Astrocyte of the hippocampus (primary cell): ENCODE data around the gene ECHS1.
"Not testable (repeated sequence)": the region's sequence is repeated elsewhere in the genome, so short reads cannot be mapped to it uniquely, and the experiment has no call there.

Experiments
- DNase-seq: peaks from one replicate; pipeline ENCODE4 v3.0.0; 2011; ENCODE audit warnings: low read depth, low spot score

Gene ECHS1

DNA sequence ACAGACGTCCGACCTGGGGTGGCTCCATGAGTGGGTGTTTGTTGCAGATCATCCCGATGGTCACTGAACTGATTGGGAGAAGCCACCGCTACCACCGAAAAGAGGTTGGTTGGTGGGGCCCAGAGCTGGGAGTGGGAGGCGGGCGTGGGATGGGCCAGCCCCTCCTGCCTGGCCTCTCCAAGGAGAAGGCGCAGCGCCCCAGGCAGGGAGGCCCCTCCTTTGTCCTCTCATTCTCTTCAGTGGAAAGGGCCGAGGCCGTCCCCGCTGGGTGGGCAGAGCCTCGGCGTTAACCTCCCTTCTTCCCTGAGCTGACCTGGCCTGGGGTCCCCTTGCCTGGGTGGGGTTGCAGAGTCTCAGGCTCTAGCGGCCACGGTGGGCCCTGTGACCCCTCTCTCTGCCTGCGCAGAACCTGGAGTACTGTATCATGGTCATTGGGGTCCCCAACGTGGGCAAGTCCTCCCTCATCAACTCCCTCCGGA is 26.0 kb upstream of the ECHS1 start:
- no peak for DNase-seq

DNA sequence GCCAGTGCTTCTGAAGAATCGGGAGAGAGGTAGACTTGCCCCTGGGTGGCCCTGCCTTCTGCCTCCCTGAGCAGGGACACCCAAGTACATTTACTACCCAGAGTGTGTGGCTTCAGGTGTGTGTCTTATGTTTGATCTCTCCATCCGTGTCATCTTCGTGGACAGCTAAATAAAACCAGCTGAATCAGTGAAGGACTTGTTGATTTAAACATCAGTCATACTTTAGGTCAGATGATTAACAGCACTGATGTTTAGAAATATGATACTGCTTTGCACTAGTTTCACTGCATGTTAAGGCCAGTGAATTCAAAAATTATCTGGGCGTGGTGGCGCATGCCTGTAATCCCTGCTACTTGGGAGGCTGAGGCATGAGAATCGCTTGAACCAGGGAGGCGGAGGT is 24.8 kb upstream of the ECHS1 start:
- DNase-seq: no peak

GRCh38 chr10:133396035-133396624 is 23.0 kb upstream of the ECHS1 start:
- DNase-seq: no peak

GRCh38 chr10:133394801-133395221 is 21.7 kb upstream of the ECHS1 start:
- no peak for DNase-seq

- DNase-seq: peak; percentile 98
Observed at GRCh38 chr10:133394064-133394663, 21.0 kb upstream of the ECHS1 start, which contains the start of gene MTG1. Gene MTG1 (plus strand): TSS chr10:133394157. CDS start chr10:133394221, 64 bp downstream.

- no peak for DNase-seq
Observed at GRCh38 chr10:133393401-133394063, 20.4 kb upstream of the ECHS1 start.

DNA sequence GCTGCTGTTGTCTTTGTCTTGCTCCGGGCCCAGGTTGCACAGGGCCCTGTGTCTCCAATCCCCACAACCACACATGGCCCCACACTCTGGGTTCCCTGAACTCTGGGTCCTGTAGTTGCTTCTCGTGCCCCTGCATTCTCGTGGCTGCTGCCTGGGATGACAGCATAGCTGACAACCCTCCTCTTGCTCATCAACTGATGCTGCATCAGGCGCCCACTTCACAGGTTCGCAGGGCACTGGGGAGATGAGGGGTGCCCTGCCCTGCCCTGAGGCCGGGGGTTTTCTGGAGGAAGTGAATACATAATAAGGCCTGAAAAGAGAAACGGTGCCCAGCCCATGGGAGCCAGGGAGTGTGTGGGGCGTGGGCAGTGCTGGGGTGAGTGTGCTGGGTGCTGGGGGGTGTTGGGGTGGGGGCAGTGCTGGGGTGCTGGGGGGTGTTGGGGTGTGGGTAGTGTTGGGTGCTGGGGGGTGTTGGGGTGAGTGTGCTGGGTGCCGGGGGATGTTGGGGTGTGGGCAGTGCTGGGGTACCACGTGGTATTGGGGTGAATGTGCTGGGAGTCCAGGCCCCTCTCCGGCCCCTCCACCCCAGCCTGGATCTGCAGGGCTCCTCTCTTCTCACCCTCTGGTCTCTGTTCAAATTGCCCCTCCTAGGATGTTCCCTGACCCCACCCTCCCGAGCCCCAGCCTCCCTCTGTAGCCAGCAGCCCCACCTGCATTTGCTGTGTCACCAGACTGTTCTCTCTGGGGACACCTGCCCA is 18.8 kb upstream of the ECHS1 start:
- DNase-seq: no peak

DNA sequence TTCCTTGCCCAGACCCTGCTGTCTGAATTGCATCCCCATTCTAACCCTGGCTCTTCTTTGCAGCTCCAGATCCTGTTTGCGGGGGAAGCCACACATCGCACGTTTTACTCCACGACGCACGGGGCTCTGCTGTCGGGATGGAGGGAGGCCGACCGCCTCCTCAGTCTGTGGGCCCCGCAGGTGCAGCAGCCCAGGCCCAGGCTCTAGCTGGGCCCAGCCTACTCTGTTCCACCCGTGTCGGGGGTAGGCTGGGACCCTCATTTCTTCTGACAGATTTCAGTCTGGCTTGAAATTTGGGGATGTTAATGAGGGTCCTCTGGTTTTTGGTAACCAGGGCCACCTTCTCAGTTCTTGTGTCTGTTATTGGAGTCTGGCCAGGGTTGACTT is 18.1 kb upstream of the ECHS1 start:
- DNase-seq: no peak

GRCh38 chr10:133390597-133391248 is 17.6 kb upstream of the ECHS1 start:
- no peak for DNase-seq

DNA sequence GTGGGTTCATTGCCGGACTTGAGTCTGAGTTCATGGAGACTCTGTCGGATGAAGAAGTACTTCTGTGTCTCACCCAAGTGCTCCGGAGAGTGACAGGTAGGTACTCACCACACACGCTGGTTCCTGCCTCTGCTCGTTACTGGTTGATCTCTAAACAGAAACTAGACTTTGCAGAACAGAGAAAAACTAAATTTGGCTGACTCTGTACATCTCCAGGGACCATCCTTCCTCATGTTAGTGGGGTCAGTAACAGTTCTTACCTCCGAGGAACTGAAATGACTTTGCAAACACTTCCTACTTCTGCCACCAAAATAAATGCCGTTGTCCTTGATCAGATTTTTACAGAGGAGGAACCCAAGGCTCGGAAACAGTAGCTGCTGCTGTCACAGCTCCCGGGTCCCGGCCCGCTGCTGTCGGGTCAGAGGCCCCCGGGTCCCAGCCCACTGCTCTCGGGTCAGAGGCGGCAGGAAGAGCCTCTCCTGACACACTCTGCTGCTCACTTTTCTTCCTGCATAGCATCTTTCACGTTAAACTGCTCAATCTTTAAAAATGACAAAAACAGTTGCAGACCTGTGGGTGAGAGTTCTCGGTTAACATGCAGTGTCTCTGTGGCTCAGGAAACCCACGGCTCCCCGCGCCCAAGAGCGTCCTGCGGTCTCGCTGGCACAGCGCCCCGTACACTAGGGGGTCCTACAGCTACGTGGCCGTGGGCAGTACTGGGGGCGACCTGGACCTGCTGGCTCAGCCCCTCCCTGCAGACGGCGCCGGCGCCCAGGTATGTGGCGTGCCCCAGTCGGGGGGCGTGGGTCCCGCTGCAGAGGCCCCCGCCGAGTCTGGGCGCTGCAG is 16.0 kb upstream of the ECHS1 start:
- no peak for DNase-seq

DNA sequence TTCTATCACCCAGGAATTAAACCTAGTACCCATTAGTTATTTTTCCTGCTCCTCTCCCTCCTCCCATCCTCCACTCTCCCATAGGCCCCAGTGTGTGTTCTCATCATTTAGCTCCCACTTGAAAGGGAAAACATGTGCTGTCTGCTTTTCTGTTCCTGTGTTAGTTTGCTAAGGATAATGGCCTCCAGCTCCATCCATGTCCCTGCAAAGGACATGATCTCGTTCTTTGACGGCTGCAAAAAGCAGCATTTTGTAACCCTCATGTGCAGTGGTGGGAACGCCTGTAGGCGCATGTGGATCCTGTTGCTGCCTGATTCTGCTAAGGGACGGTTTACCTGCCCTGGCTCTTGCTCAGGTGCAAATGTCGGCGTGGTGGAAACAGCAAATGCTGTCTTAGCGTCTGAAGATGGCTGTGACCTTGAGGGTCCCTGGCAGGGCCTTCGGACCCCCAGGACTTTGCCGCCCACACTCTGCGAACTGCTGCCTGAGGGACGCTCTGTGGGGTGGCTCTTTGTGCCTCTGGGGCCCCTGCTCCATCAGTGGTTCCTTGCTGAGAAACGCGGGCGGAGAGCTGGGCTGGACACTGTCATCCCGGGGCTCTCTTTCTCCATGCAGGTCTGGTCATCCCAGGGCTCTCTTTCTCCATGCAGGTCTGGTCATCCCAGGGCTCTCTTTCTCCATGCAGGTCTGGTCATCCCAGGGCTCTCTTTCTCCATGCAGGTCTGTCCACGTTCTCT is 15.2 kb upstream of the ECHS1 start:
- DNase-seq: no peak

GRCh38 chr10:133386951-133387350 is 13.8 kb upstream of the ECHS1 start:
- not testable (repeated sequence) for DNase-seq

GRCh38 chr10:133385214-133385613 is 12.1 kb upstream of the ECHS1 start:
- DNase-seq: no peak

DNA sequence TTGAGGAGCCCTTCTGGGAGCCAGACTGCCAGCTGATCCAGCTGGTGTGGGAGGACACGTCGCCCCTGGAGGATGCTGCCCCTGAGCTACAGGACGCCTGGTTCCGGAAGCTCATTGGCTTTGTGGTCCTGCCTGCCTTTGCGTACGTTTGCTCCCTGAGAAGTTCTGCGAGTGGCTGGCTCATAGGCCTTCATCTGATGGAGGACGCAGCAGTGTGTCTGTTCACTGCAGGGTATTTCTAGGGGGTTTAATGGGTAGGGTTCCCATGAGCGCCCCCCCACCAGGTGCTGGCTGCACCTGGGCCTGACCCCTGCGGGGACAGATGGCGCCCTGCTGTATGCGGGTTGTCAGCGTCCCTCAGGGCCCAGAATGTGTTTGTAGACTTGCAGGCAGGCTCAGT is 10.9 kb upstream of the ECHS1 start:
- DNase-seq: no peak

- DNase-seq: no peak
Observed at GRCh38 chr10:133383551-133383950, 10.4 kb upstream of the ECHS1 start.

DNA sequence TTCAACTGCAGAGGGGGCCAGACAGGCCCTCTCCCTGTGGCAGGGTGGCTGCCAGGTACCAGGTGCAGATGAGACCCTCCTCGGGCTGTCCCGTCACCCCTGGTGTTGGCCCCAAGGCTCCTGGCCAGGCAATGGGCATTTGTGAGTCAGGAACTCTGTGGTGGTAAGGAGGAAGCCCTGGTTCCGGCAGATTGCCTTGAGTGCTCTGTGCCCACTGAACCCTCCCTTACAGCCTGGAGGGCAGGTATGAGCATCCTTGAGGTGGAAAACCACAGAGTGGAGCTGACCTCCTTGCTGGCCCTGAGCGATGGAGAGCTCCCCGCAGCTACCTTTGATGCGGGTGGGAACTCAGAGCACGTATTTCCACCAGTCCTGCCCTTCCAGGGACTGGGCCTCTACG is 7.9 kb upstream of the ECHS1 start:
- no peak for DNase-seq

- no peak for DNase-seq
Observed at GRCh38 chr10:133379801-133380666, 6.9 kb upstream of the ECHS1 start.

DNA sequence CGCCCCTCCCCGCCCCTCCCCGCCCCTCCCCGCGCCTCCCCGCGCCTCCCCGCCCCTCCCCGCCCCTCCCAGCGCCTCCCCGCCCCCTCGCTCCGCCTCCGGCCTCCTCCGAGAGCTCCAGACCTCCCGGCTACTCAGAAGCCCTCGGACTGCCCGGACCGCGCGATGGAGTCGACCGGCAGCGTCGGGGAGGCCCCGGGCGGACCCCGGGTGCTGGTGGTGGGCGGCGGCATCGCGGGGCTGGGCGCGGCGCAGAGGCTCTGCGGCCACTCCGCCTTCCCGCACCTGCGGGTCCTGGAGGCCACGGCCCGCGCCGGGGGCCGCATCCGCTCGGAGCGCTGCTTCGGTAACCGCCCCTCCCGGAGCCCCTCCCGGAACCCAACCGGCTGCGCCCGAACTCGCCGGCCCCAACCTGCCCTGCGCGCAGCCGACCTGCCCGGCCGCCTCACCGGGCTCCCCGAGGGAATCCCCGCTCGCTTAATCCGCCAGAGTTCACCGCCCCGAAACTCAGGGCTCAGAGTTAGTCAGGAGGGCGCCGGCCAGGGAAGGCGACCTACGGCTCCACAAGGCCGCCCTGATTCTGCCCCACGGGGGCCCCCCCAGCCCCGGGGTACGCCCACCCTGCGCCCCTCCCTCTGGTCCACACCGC is 6.1 kb upstream of the ECHS1 start, which contains the start of gene PAOX:
Gene PAOX, plus strand, starts transcription at position 111 of the 649 bp plus-strand sequence. Its CDS starts 55 bp downstream, at position 166.
- DNase-seq: peak; percentile 83
